ENCODE data around the gene SAE1.

- TF ChIP-seq RAD21 (IDR thresholded peaks at IDR 0.05; ENCODE audit: insufficient read depth, low read depth, low read length) (no peak), CTCF (IDR thresholded peaks at IDR 0.05 in 2 of 3, conservative IDR thresholded peaks at IDR 0.05 in 1 of 3; ENCODE audit: control insufficient read depth in 2 of 3, extremely low read depth in 1 of 3, insufficient read depth in 1 of 3, low read depth in 3 of 3, low read length in 3 of 3) (no peak), RFX5 (IDR thresholded peaks at IDR 0.05; ENCODE audit: low read depth, low read length) (no peak), DPF2 (IDR thresholded peaks at IDR 0.05) (no peak), WRNIP1 (IDR thresholded peaks at IDR 0.05; ENCODE audit: borderline replicate concordance, low read depth, low read length) (no peak), JUND (IDR thresholded peaks at IDR 0.05; ENCODE audit: low read depth, low read length) (no peak), SREBF2 (IDR thresholded peaks at IDR 0.05; ENCODE audit: low read length) (no peak), GABPA (IDR thresholded peaks at IDR 0.05; ENCODE audit: low read depth) (no peak), PAX5 (IDR thresholded peaks at IDR 0.05; ENCODE audit: borderline replicate concordance, low read depth, low read length) (no peak)
Measured at GRCh38 chr19:47143322-47144073, 12.9 kb downstream of the SAE1 start.

Data from GM12878 (cell line).